H1 (cell line): ENCODE results near the gene FRS2. TPM values are rescaled to one million over a fixed set of nuclear protein-coding genes. Genes with fewer than 3 reads are reported as not detected.

Experiments
- CTCF ChIP-seq, 3 experiments: IDR thresholded peaks; 1 replicate in 2 of 3; 2 replicates in 1 of 3; pipeline versions ENCODE4 v1.5.1 to v1.6.1; 2011; ENCODE audit warnings: low read length in 3 of 3, mild to moderate bottlenecking in 3 of 3, inconsistent platforms in 2 of 3, low read depth in 1 of 3, moderate library complexity in 1 of 3; ENCODE audit not compliant: insufficient read depth in 1 of 3; ENCODE audit errors: control extremely low read depth in 1 of 3
- EP300 ChIP-seq, 2 experiments: IDR thresholded peaks; 1 replicate in 1 of 2; 2 replicates in 1 of 2; pipeline ENCODE4 v1.6.1; 2011 to 2012; ENCODE audit warnings: low read depth in 2 of 2, low read length in 2 of 2, mild to moderate bottlenecking in 2 of 2, borderline replicate concordance in 1 of 2, inconsistent platforms in 1 of 2, moderate library complexity in 1 of 2
- NANOG ChIP-seq: IDR thresholded peaks from 2 replicates; pipeline ENCODE4 v1.6.1; 2011; ENCODE audit warnings: low read length, low read depth, mild to moderate bottlenecking, inconsistent platforms; ENCODE audit not compliant: insufficient read depth, poor library complexity, severe bottlenecking
- POU5F1 ChIP-seq: IDR thresholded peaks from 2 replicates; pipeline ENCODE4 v1.6.1; 2011; ENCODE audit warnings: low read depth, mild to moderate bottlenecking, low read length, moderate library complexity
- TBP ChIP-seq: IDR thresholded peaks from 2 replicates; pipeline ENCODE4 v1.6.1; 2011; ENCODE audit warnings: low read depth, low read length, improper control_type of control experiment
- polyA plus RNA-seq, 7 experiments: library from polyadenylated mRNA; depleted of rRNA in 3 of 7; stranded (reverse) in 5 of 7; unstranded in 2 of 7; fragments of >200 nt in 5 of 7; fragments of 200-250 nt in 2 of 7; gene quantifications; 1 replicate in 5 of 7; 2 replicates in 1 of 7; 4 replicates in 1 of 7; pipeline versions ENCODE4 v1.2.1 to v1.2.3, GENCODE V29; 2011 to 2013; ENCODE audit warnings: missing spikeins in 2 of 7, mixed read lengths in 2 of 7
- total RNA-seq: library from RNA; stranded (reverse); fragmentation: NEBNext Ultra II Directional; extraction: Animal tissue kit (Norgen Biotek cat#: 25700); gene quantifications from 2 replicates; pipeline ENCODE4 v1.2.1, GENCODE V29; 2021

FRS2 gene
- total and polyA plus RNA-seq, 2 of the 8 experiments (the other 6 are each of a cell fraction or from before 2014, with no cell fraction given): 10.3 to 35.8 TPM

GRCh38 chr12:69484428-69484827 lies 14.2 kb downstream of the FRS2 start (continued):
- TF ChIP-seq CTCF (IDR thresholded peaks at IDR 0.05; ENCODE audit: control extremely low read depth in 1 of 3, insufficient read depth in 1 of 3, low read depth in 1 of 3, low read length in 3 of 3) (peak in 1 of 3 experiments; percentile 32; a peak in 1 of 4 replicates), TBP (no peak), EP300 (IDR thresholded peaks at IDR 0.05; ENCODE audit: borderline replicate concordance in 1 of 2, low read depth in 2 of 2, low read length in 2 of 2) (no peak), NANOG (no peak), POU5F1 (no peak)
- TF ChIP-seq, all 59 proteins: peak for 2
